ENCODE measurements around the gene LEMD1. TPM values are rescaled to one million over a fixed set of nuclear protein-coding genes. Genes with fewer than 3 reads are reported as not detected.

LEMD1 gene
- total RNA-seq, 1 donor from 2014 or later, result not detected

- H3K4me3 Mint-ChIP-seq (ENCODE audit: unreplicated experiment), result peak overlapping the region; percentile 46
- H3K9me3 Mint-ChIP-seq (ENCODE audit: low read depth), result peaks cover 5% of the 10 kb centered on the region
- H3K27me3 Mint-ChIP-seq (ENCODE audit: low read depth), result no peaks in the 10 kb centered on the region
- no peak for TF ChIP-seq CTCF (IDR thresholded peaks at IDR 0.05)
- DNase-seq (ENCODE audit: low spot score), result no peak
- H3K36me3 Mint-ChIP-seq (ENCODE audit: low read depth), result peaks cover 2% of the 10 kb centered on the region
- peak overlapping the region; percentile 93 for H3K27ac Mint-ChIP-seq (ENCODE audit: unreplicated experiment)
- peaks cover 71% of the 10 kb centered on the region for H3K4me1 Mint-ChIP-seq (ENCODE audit: low read depth)
Observed at GRCh38 chr1:205374210-205375078, 47.4 kb downstream of the LEMD1 start.

- H3K27me3 Mint-ChIP-seq (ENCODE audit: low read depth), result no peaks in the 10 kb centered on the region
- peaks cover 5% of the 10 kb centered on the region for H3K9me3 Mint-ChIP-seq (ENCODE audit: low read depth)
- no peak for DNase-seq (ENCODE audit: low spot score)
- H3K4me3 Mint-ChIP-seq (ENCODE audit: unreplicated experiment), result no peak overlapping the region
- no peak for TF ChIP-seq CTCF (IDR thresholded peaks at IDR 0.05)
- peaks cover 76% of the 10 kb centered on the region for H3K4me1 Mint-ChIP-seq (ENCODE audit: low read depth)
- H3K36me3 Mint-ChIP-seq (ENCODE audit: low read depth), result peaks cover 2% of the 10 kb centered on the region
- H3K27ac Mint-ChIP-seq (ENCODE audit: unreplicated experiment), result peak overlapping the region; percentile 93
Observed at GRCh38 chr1:205373798-205374175, 48.1 kb downstream of the LEMD1 start.

- H3K4me3 Mint-ChIP-seq (ENCODE audit: unreplicated experiment), result no peak overlapping the region
- H3K36me3 Mint-ChIP-seq (ENCODE audit: low read depth), result peaks cover 2% of the 10 kb centered on the region
- peaks cover 76% of the 10 kb centered on the region for H3K4me1 Mint-ChIP-seq (ENCODE audit: low read depth)
- no peaks in the 10 kb centered on the region for H3K27me3 Mint-ChIP-seq (ENCODE audit: low read depth)
- no peak for TF ChIP-seq CTCF (IDR thresholded peaks at IDR 0.05)
- DNase-seq (ENCODE audit: low spot score), result no peak
- peaks cover 5% of the 10 kb centered on the region for H3K9me3 Mint-ChIP-seq (ENCODE audit: low read depth)
- peak overlapping the region; percentile 93 for H3K27ac Mint-ChIP-seq (ENCODE audit: unreplicated experiment)
Observed at GRCh38 chr1:205373022-205373797, 48.6 kb downstream of the LEMD1 start.

- no peak for DNase-seq (ENCODE audit: low spot score)
- peaks cover 2% of the 10 kb centered on the region for H3K36me3 Mint-ChIP-seq (ENCODE audit: low read depth)
- H3K27ac Mint-ChIP-seq (ENCODE audit: unreplicated experiment), result peak overlapping the region; percentile 93
- H3K4me3 Mint-ChIP-seq (ENCODE audit: unreplicated experiment), result peak overlapping the region; percentile 52
- H3K27me3 Mint-ChIP-seq (ENCODE audit: low read depth), result no peaks in the 10 kb centered on the region
- peaks cover 74% of the 10 kb centered on the region for H3K4me1 Mint-ChIP-seq (ENCODE audit: low read depth)
- H3K9me3 Mint-ChIP-seq (ENCODE audit: low read depth), result peaks cover 5% of the 10 kb centered on the region
- no peak for TF ChIP-seq CTCF (IDR thresholded peaks at IDR 0.05)
Observed at GRCh38 chr1:205371871-205372660, 49.8 kb downstream of the LEMD1 start.

GRCh38 chr1:205370780-205371179 lies 51.1 kb downstream of the LEMD1 start:
- H3K27ac Mint-ChIP-seq (ENCODE audit: unreplicated experiment), result peak overlapping the region; percentile 35
- H3K9me3 Mint-ChIP-seq (ENCODE audit: low read depth), result peaks cover 5% of the 10 kb centered on the region
- peaks cover 66% of the 10 kb centered on the region for H3K4me1 Mint-ChIP-seq (ENCODE audit: low read depth)
- no peak for DNase-seq (ENCODE audit: low spot score)
- no peak overlapping the region for H3K4me3 Mint-ChIP-seq (ENCODE audit: unreplicated experiment)
- H3K36me3 Mint-ChIP-seq (ENCODE audit: low read depth), result peaks cover 2% of the 10 kb centered on the region
- no peak for TF ChIP-seq CTCF (IDR thresholded peaks at IDR 0.05)
- H3K27me3 Mint-ChIP-seq (ENCODE audit: low read depth), result no peaks in the 10 kb centered on the region

Measured in chondrocyte (in vitro differentiated cells).